HG03432 (cell line): ENCODE measurements around the gene GRM7.

Source experiments
- ATAC-seq: cut with Tn5 transposase; IDR thresholded peaks from one replicate; pipeline ENCODE4 v1.9.1; 2021; ENCODE audit warnings: mild to moderate bottlenecking, moderate library complexity; ENCODE audit not compliant: unreplicated experiment

The GRM7 gene

DNA sequence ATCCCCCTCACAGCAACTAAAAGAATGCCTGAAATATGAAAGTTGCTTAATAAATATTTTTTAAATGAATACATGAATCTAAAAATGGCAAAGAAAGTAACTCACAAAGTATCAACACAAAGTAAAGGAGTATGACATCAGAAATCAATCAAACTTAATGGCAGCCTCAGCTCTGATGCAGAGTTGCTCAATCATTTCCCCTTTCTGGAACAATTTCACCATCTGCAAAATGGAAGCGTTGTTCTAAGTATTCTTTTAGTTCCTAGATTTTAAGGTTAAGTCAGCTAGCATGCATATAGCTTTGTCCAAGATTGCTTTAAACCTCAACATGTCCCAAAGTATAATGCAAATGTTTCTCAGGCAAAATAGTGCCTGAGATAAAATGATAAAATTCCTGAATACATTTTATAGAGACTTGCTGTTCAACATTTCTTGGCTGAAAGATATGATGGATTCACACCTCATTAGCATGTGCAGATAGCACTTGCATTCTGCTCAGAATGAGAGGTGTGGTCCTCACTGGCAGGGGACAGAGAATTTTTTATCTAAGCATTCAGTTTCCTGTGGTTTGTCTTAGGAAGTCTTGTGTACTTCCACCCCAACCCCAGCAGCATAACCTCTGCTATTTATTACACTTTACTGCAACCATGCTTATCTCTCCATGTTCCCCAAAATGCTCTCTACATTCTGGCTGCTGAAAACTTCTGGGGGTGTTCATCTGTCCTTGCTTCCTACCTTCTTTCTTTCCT, 429.3 kb downstream of the GRM7 start:
- no peak for ATAC-seq

DNA sequence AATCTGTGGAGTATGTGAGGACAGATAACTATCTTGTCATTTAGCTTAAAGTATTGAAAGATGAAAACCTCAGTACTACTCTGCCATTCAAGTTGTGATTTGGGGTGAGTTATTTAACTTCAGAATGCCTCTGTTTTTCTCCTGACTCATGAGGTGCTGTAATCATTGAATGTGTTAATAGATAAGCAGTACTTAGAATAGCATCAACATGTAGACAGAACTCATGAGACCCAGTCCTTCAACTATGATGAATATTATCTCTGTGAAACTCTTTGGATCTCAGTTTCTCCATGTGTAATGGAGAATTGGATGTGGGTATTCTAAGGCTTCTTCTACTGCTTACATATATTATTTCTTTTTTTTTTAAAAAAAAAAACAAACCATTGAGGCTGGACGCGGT, 431.4 kb downstream of the GRM7 start:
- ATAC-seq = no peak

DNA sequence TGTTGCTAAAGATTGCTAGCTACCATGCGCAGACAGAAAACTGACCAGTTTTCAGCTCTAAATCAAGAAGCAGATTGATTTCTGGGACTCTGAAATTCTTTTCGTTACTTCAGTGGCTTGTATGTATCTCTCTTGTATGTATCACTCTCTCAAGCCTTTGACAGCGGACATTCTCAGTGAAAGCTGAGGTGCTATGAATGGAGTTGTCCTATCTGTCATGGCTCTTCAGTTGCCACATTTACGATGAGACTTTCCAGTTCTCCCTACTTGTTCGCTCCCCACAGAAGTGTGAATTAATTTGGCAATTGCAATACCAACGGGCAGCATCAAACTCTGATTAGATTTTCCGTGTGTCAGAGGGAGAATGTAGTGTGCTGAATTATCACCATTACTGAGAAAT, 432.4 kb downstream of the GRM7 start:
- ATAC-seq = no peak

DNA sequence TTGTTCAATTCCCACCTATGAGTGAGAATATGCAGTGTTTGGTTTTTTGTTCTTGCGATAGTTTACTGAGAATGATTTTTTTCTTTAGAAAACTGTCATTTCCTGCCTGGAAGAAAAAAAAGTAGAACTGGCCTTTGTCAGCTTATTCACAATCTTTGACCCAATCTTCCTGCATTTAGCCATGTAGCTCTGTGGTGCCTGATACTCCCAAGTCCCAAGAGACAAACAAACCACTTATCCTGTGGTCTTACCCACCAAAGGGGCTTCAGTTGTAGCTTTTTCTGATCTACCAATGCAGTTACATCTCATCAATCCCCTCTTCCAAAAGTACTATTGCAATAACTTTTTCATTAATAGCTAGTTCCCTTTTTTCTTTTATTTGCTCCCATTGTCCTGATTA, 444.6 kb downstream of the GRM7 start:
- no peak for ATAC-seq

DNA sequence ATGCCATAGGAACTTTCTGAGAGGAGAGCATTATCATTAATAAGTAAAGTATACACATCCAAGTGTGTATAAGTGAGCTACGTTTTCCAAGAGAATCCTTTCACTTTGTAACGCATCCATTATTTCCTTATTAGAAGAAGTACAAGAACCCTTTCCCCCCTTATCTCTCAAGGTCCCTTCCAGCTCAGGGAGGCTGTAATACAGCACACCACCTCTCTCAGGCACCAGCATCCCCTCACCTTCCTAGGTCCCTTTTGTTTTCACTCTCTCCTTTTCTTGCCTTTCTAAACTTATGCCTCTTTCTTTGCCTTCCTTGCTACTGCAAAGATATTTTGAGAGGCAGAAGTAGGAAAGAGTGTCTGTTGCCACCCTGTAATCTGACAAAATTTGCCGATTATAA, 446.0 kb downstream of the GRM7 start:
- no peak for ATAC-seq

DNA sequence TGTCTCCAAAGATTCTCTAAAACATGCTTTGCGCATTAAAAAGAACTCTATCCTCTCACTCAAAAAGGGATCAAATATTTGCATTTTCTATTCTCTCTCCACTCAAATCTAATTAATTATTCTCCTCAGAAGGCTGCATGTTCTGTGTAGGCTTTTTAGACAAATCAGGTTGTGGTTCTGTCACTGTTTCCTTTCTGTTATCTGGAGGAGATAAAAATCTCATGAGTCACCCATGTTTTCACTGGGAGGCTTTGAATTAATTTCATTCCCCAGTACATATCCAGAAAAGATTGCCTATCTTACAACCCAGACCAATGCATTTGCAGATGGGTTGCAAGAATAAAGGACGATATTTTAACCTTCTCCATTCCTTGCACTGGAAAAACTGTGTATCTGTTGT, 446.5 kb downstream of the GRM7 start:
- ATAC-seq = no peak

DNA sequence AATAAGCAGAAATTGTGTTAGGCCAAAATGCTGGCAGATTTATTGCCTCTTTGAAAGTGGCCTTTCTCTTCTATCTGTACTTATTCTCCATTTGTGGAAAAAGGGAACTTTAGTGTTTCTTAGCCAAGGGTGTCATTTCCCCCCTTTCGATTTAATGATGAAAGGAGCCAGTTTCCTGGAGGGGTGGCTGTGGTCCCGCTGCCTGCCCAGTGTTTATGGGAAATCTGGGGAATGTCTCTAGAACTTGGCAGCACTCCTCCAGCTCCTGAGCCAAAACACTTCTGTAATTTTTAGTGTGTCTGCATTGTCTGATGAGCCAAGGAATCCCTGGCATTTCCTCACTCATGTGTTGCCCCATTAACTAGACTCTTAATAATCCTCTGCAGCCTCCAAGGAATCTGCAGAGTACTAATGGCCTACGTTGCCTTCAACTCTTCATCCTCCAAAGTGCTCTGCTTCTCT, 448.8 kb downstream of the GRM7 start:
- ATAC-seq = no peak

DNA sequence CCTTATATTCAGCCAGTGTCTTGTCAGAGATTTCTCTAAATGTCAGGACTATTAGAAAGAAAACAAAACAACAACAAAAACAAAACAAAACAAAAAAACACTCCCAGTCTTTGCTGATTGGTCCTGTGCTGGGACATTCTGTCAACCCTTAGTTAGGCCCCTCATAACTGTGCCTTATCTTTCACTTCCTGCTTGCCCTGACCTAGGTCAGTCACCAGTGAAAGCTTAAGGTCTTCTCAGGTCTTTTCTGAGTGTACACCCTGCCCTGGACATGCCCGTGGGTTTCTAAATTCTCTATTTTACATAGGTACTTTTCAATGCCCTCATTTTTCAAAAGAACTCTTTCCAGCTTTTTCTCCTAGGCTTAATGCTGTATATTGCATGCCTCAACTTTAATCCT, 454.1 kb downstream of the GRM7 start:
- peak; percentile 75 for ATAC-seq

DNA sequence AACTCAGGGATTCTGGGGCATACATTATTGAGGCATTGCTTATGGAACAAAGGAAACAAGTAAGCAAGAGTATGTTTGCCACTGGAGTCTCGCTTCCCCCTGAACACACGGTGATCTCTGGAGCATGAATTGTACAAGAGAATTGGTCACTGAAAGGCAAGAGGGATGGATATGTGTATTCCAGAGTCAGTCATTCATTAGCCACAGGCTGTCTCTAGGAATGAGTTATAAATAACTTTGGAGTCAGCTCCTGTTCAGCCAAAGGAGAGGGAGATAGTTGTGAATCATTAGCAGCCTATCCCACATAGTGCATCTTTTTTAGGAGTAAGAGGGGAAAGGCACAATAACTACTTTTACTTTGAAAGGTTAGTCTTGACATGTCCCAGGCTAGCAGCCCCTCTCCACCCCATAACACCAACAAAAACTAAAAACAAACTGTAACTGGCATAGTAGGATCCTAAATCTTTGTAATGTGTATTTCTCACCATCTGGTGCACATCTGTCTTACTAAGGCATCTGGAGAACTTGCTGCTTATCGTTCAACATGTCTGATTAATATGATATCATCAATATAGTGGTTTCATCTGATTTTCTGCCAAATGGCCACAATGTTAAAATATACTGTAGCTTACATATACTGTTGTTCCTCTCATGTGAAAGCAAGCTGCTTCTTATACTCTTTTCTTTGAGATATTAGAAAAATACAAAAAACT, 462.2 kb downstream of the GRM7 start:
- ATAC-seq = no peak

DNA sequence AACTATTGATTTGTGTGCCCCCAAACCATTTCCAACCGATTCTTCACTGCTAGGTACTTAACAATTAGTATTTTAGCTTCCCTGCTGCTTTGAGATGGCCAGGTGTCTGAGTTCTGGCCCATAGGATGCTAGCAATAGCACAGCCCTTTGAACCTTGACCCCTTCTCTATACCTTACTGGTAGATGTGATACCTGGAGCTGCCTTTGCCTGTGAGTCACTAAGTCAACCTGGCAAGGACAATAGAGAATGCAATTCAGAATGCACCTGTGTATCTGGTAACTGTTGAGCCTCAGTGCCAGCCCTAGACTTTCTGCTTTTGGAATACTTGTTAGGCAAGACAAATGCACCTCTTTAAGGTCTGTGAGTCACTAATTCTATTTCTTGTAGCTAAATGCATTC, 467.4 kb downstream of the GRM7 start:
- ATAC-seq = no peak

DNA sequence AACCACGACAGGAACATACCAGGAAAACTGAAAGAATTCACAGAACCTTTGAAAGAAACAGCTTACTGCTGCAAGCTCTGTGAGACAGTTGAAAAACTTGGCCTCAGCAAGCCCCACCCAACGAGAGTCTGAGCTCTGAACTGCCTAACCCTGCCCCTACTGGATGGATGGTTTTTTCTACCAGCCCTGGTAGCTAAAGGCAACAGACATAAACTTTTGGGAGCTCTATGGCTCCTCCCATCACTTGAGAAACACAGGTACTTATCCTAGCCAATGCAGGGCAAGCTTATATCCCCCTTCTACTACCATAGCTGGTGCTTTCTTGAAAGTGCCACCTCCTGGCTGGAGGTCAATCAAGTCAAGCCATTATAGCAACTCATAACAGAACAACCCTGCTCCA, 471.8 kb downstream of the GRM7 start:
- ATAC-seq = no peak

DNA sequence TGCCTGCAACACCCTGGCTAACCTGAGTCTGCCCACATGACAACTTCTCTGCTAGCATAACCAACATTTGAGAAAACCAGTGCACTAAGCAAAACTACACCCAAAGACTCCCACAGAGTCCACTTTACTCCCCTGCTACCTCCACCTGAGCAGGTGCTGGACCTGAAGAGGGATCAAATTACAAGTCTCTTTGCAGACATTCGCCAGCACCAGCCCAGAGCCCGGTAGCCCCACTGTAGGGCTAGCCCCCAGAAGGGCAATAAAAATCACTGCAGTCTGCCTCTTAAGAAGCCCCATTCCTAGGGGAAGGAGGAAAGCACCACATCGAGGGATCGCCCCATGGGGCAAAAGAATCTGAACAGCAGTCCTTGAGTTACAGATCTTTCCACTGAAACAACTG, 472.2 kb downstream of the GRM7 start:
- no peak for ATAC-seq

DNA sequence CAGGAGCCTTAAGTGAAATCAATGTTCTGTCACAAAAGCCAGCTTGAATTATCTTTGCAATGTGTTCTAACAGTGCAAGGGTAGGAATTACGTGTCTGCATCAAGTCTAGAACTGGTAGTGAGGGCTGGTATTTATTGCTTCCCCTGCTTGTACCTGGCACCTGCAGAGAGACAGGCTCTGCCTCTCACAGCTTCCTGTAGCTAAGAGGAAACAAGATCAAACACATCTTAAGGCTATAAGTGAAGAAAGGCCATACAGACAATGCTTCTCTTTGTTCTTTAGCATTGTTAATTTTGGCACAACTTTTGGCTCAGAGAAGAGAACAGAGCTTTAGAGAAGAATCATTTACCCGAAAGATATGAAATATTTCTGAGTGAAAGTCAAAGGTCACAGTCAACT, 479.9 kb downstream of the GRM7 start:
- ATAC-seq = no peak

DNA sequence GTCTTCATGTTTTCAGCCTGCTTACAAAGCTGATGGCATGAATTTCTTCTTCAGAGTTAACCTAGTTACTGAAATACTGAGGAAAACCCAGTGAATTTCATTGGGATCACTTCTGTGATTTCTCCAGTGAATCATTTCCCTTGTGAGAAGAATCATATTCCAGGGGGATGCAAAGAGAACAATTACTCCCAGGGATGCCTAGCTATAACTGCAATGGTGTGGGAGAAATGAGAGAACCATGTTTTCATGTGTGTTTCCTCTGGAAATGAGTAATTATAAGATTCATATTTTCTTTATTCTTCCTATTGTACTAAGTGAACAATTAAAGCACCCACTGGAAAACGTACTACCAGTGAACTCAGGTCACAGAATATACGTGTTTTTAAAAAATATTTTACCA, 485.4 kb downstream of the GRM7 start:
- no peak for ATAC-seq

DNA sequence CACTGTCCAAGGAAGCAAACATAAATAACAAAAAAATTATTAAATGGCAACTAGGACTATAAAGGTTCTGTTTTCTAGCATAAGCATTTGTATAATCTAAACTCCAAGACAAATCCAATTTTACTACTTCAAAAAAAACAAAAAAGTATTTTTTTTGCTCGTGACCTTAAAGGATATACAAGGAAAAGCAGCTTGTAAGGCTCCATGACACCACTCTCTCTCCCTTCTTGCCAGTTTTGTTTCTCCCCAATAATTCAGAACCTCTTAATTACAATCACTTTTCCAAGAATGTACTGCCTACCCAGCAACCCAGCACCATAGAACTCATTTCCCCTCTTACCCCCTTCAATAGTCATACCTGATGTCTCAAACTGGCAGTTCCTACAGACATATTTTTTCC, 496.2 kb downstream of the GRM7 start:
- no peak for ATAC-seq

DNA sequence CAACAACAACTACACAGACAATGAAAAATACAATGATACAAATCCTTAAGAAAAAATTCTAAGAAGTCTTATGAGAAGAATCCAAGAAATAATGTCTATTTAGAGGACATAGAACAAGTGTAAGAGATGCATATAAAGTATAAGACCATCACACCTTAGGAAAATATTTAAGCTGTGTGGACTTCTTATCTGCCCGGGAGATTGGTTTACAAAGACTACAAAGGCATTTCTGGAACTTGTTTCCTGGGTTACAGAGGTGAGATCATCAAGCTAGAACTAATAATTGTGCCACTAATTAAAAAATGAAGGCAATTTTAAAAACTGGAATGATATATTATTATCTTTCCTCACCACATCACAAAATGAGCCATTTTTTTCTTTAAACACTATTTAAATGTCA, 507.1 kb downstream of the GRM7 start:
- ATAC-seq = no peak

DNA sequence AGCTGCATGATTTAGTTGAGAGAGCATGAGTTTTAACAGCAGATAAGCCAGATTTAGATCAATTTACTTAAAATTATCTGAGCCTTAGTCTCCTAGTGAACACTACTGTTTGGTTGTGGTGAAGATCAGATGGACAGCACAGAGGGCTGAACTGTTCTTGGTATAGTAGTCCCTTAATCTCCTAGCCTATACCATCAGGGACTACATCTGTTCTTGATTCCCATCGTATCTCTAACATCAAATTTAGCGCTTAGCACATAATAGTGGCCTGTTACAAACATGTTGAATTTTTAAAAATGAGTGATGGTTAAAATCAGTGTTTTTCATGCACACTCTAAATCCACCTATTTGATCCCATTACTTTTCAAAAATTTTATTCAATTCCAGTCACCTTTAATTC, 507.7 kb downstream of the GRM7 start:
- ATAC-seq = no peak

DNA sequence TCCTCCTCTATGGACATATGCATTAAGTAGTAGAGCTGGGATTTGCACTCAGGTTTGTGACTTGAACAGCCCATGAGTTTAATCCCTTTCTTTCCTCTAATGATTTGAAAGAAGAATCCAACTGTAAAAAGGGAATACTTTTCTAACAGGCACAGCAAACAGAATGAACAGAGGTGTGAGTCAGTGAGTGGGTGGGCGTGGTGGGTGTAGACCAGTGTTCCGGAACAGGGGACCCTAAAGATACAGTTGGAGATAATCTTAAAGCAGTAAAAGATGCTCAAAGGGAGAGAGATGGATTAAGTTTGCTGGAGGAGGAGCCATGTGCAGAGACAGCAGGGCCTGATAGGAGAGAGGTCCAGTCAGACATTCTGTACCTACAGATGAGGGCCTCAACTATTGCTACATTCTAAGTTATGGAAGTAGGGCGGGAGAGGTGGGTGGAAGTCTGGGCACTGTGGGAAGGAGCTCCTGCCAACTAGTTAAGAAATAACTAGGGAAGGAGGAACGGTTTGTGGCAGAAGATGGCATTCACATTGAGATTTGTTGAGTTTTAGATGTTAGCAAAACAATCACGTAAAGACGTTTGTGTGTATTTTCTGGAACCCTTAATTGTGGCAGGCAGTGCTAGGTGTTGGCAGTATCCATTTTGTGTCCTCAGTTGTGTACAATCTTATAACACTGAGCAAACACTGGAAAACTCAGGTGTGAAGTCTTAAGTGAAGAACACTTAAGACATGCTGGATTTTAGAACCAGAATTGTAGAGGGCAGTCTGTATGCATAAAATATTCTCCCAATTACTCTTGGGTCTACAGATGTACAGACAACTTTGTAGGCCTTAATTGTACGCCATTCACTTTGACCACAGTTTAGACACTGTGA, 511.0 kb downstream of the GRM7 start:
- ATAC-seq = no peak

DNA sequence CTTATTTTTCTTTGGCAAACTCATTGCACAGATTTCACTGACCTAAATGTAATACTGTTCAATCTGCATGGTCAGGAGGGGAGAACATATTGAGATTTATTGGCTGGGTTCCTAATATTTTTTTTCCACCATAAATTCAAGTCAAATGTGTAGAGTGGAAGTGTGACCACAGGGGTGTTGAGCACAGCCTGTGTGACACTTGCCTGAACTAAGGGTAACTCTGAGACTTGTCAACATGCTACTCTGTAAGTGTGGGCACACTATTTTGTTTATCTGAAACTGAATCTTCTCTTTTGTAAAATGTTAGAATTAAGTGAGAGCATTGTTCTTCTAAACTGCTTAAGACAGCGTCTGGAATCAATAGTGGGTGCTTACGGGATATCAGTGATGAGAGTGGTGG, 516.2 kb downstream of the GRM7 start:
- no peak for ATAC-seq

DNA sequence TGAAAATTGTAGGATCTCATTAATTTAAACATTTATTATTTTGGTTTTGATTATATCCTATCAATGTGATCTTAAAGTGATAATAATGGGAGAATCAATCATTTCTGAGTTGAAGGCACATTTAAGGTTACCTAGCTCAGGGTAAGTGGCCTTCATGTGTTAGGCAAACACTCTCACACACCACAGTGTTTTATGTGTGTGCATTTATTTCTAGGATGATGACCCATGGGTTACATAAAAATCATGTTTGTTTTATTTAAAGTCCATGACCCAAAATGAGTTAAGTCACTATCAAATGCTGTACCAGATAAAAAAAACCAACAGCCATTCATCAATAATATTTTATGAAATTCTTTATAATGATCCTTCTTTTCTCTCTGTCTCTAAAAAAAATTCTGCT, 520.8 kb downstream of the GRM7 start:
- ATAC-seq = no peak

DNA sequence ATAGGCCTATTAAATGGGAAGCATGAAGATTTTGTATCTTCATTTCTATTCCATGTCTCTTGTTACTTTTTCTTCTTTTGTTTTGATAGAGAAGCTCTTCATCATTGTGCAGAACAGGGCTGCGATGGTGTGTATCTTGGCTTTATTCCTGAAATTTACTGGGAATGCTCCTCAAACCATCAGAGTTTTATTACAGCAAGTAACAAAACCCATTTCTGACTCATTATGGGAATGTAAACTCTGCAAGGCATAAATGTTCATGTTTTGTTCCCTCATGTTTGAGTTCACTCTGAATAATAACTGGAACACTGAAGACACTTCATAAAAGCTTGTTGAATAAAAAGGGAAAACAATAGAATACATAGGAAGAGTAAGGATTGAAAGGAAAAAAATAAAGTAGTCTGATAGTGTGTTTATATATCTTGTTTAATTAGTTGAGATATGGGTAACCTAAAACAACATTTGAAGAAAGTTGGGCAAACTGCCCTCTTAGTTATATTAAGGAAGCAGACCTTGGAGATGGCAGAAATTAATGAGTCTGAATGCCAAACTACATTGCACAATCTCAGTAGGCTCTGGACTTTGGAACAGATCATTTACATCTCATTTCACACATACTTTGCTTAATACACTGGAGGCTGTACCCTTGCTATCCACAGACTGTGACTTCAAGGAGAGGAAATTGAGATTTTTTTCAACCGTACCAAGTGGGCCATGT, 521.5 kb downstream of the GRM7 start:
- no peak for ATAC-seq
